Stimulated activated CD8-positive, alpha-beta memory T cell treated with anti-CD3 and anti-CD28 coated beads, Interleukin-2, amount 100 ng/mL, for 48 hours (primary cell): ENCODE data around the gene NEK6.

Experiments used
- DNase-seq, 2 donors: peaks; one replicate each; pipeline ENCODE4 v3.0.0-alpha.2; 2020; ENCODE audit warnings: low read depth in 2 of 2

Gene NEK6

GRCh38 chr9:124257844-124258606, at the start of gene NEK6:
Gene NEK6 (plus strand): TSS chr9:124257949. CDS start chr9:124301965, 44,016 bp downstream.
- no peak for DNase-seq

GRCh38 chr9:124208571-124208970, 49.2 kb upstream of the NEK6 start:
- no peak for DNase-seq

GRCh38 chr9:124209279-124209678, 48.5 kb upstream of the NEK6 start:
- DNase-seq, result no peak

- no peak for DNase-seq
These were observed 48.0 kb upstream of the NEK6 start for GRCh38 chr9:124209774-124210173.

- peak in 1 of 2 donors; percentile 29 for DNase-seq
These were observed 47.1 kb upstream of the NEK6 start for GRCh38 chr9:124210697-124211096.

GRCh38 chr9:124212381-124213050, 45.2 kb upstream of the NEK6 start:
- DNase-seq, result no peak

- DNase-seq, result no peak
These were observed 44.4 kb upstream of the NEK6 start for GRCh38 chr9:124213396-124213795.

GRCh38 chr9:124214116-124214515, 43.6 kb upstream of the NEK6 start:
- no peak for DNase-seq

- DNase-seq, result no peak
These were observed 43.0 kb upstream of the NEK6 start for GRCh38 chr9:124214596-124215367.

GRCh38 chr9:124215368-124215910, 42.3 kb upstream of the NEK6 start:
- no peak for DNase-seq

GRCh38 chr9:124215956-124216355, 41.8 kb upstream of the NEK6 start:
- no peak for DNase-seq

GRCh38 chr9:124216474-124217176, 41.1 kb upstream of the NEK6 start:
- DNase-seq, result peak; percentile 44 to 51

- DNase-seq, result no peak
These were observed 39.8 kb upstream of the NEK6 start for GRCh38 chr9:124217836-124218437.

- peak; percentile 30 to 34 for DNase-seq
These were observed 39.2 kb upstream of the NEK6 start for GRCh38 chr9:124218438-124218982.

GRCh38 chr9:124218987-124219461, 38.7 kb upstream of the NEK6 start:
- no peak for DNase-seq

GRCh38 chr9:124220946-124221451, 36.8 kb upstream of the NEK6 start:
- DNase-seq, result no peak

GRCh38 chr9:124221676-124222075, 36.1 kb upstream of the NEK6 start:
- no peak for DNase-seq

- no peak for DNase-seq
These were observed 35.6 kb upstream of the NEK6 start for GRCh38 chr9:124222109-124222508.

- no peak for DNase-seq
These were observed 34.6 kb upstream of the NEK6 start for GRCh38 chr9:124222918-124223720.

- no peak for DNase-seq
These were observed 31.8 kb upstream of the NEK6 start for GRCh38 chr9:124225945-124226344.
